ENCODE measurements around the gene TNFSF10. TPM values are rescaled to one million over a fixed set of nuclear protein-coding genes. Genes with fewer than 3 reads are reported as not detected.
A peak's percentile ranks its signal among the peaks of the same experiment; 100 is the strongest.

Gene TNFSF10
- total RNA-seq, 1 experiment from 2014 or later: 21.4 TPM

DNA sequence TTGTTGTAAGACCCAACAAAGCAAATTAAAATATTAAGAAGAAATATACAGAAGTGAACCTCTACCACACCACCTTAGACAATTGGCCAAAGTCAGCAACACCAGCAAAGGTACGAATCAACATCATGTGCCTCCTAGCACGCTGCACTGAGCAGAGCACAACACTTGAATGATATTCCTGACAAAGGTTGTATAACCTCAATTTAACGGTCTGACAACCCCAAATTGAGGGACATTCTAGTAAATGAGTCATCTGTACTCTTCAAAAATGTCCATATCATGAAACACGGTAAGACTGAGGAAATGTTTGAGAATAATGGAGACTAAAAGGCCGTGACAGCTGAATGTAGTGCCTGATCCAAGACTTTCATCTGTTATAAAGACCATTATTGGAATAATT, 41.3 kb upstream of the TNFSF10 start:
- no peak for DNase-seq
- H3K4me3 ChIP-seq: no peak overlapping the region
- H3K27me3 ChIP-seq (ENCODE audit: insufficient read depth, low read depth): no peaks in the 10 kb centered on the region
- CTCF ChIA-PET: no interaction called here
- no TSS peak for BruUV-seq (replicated peaks)
- peak overlapping the region; percentile 88 for H3K27ac ChIP-seq
- no peaks in the 10 kb centered on the region for H3K36me3 ChIP-seq (ENCODE audit: low read depth)
- no peak for TF ChIP-seq EZH2 (IDR thresholded peaks at IDR 0.05; ENCODE audit: low read depth)
- TF ChIP-seq, protein P1, sequence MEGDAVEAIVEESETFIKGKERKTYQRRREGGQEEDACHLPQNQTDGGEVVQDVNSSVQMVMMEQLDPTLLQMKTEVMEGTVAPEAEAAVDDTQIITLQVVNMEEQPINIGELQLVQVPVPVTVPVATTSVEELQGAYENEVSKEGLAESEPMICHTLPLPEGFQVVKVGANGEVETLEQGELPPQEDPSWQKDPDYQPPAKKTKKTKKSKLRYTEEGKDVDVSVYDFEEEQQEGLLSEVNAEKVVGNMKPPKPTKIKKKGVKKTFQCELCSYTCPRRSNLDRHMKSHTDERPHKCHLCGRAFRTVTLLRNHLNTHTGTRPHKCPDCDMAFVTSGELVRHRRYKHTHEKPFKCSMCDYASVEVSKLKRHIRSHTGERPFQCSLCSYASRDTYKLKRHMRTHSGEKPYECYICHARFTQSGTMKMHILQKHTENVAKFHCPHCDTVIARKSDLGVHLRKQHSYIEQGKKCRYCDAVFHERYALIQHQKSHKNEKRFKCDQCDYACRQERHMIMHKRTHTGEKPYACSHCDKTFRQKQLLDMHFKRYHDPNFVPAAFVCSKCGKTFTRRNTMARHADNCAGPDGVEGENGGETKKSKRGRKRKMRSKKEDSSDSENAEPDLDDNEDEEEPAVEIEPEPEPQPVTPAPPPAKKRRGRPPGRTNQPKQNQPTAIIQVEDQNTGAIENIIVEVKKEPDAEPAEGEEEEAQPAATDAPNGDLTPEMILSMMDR (conservative IDR thresholded peaks at IDR 0.05): no peak
- H3K4me1 ChIP-seq (replicated peaks; ENCODE audit: insufficient read depth): peaks cover 58% of the 10 kb centered on the region
- no peaks in the 10 kb centered on the region for H4K20me1 ChIP-seq (ENCODE audit: insufficient read depth)
- H3K79me2 ChIP-seq (ENCODE audit: low read depth): no peaks in the 10 kb centered on the region
- peak overlapping the region; percentile 76 for H3K4me2 ChIP-seq
- H2AFZ ChIP-seq: no peak overlapping the region
- H3K9me3 ChIP-seq (ENCODE audit: insufficient read depth, low read depth): no peaks in the 10 kb centered on the region
- intact Hi-C loops (cut with micrococcal nuclease; ENCODE audit: unreplicated experiment): loop anchor here (5.0 kb wide), 1 partner anchor 73 kb away; no protein-coding TSS in a partner anchor
- peaks cover 57% of the 10 kb centered on the region for H3F3A ChIP-seq (ENCODE audit: insufficient read depth, low read depth)
- no peaks in the 10 kb centered on the region for H3K9me2 ChIP-seq (ENCODE audit: insufficient read depth)
- POLR2A ChIA-PET (ENCODE audit: unreplicated experiment): no interaction called here

DNA sequence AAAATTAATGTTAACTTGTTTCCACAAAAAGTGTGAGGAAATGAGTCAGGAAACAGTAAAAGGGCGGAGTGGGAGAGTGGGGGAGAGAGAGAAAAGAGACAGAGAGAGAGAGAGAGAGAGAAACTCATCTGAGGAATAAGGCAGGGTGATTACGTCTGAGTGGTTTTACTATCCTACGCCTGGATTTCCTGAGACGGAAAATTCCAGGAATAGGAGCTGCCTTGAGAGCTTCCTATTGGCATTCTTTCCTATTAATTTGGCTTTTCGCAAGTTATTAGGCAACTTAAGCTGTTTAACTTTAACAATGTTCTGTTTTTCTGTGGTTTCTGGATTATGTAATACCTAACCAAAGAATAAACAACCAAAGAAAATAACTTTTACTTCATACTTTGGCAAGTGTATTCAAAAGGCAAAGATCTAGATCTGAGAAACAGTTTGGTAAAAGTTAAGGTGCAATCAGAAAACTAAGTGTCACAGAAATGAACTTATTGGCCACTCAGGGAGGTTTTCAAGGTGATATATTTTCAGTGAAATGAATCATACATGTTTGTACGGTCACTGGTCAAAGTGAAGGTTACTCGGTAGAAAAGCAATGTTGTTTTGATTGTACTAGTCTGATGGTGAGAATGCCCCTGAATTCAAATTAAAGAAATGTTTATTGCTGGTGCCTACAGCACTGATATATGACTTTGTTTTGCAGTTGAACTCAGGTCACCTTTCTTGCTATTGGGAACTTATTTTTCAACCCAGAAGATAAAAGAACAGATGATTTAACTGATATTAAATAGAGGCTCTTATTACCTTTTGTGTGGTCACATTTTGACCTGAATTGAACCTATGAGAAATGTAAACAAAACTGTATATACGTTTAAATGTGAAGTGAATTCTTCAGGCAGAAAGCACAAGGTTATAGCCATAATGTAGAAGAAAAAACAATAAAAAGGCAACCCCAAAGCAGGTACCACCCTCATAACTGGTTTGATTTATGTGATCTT, 39.9 kb upstream of the TNFSF10 start:
- H3K27me3 ChIP-seq (ENCODE audit: insufficient read depth, low read depth): no peaks in the 10 kb centered on the region
- no TSS peak for BruUV-seq (replicated peaks)
- peak overlapping the region; percentile 76 for H3K4me2 ChIP-seq
- POLR2A ChIA-PET (ENCODE audit: unreplicated experiment): interaction anchor here (0.6 kb wide), 2 partner anchors 34 to 186 kb away, joined by 3 to 4 read pairs; no protein-coding TSS in a partner anchor
- no peaks in the 10 kb centered on the region for H4K20me1 ChIP-seq (ENCODE audit: insufficient read depth)
- peak; percentile 28 to 97 for DNase-seq
- peak overlapping the region; percentile 7; the same call in 1 of the 2 replicates for H2AFZ ChIP-seq
- no peaks in the 10 kb centered on the region for H3K79me2 ChIP-seq (ENCODE audit: low read depth)
- TF ChIP-seq, protein P1 (conservative IDR thresholded peaks at IDR 0.05): no peak; the same call in 1 of the 2 replicates
- TF ChIP-seq EZH2 (IDR thresholded peaks at IDR 0.05; ENCODE audit: low read depth): no peak
- H3F3A ChIP-seq (ENCODE audit: insufficient read depth, low read depth): peaks cover 63% of the 10 kb centered on the region
- H3K4me3 ChIP-seq: peak overlapping the region; percentile 27; the same call in 1 of the 2 replicates
- CTCF ChIA-PET: interaction anchor here (0.6 to 1.2 kb wide), 5 partner anchors 30 to 215 kb away, joined by 4 to 5 read pairs (median 4); no protein-coding TSS in a partner anchor
- peak overlapping the region; percentile 88 for H3K27ac ChIP-seq
- H3K9me2 ChIP-seq (ENCODE audit: insufficient read depth): no peaks in the 10 kb centered on the region
- intact Hi-C loops (cut with micrococcal nuclease; ENCODE audit: unreplicated experiment): loop anchor here (1.0 to 5.0 kb wide), 4 partner anchors 40 to 187 kb away; partner anchors contain the start of genes ECT2 and TNFSF10
- peaks cover 64% of the 10 kb centered on the region for H3K4me1 ChIP-seq (replicated peaks; ENCODE audit: insufficient read depth)
- no peaks in the 10 kb centered on the region for H3K36me3 ChIP-seq (ENCODE audit: low read depth)
- H3K9me3 ChIP-seq (ENCODE audit: insufficient read depth, low read depth): peaks cover 6% of the 10 kb centered on the region; the same call in 1 of the 2 replicates

DNA sequence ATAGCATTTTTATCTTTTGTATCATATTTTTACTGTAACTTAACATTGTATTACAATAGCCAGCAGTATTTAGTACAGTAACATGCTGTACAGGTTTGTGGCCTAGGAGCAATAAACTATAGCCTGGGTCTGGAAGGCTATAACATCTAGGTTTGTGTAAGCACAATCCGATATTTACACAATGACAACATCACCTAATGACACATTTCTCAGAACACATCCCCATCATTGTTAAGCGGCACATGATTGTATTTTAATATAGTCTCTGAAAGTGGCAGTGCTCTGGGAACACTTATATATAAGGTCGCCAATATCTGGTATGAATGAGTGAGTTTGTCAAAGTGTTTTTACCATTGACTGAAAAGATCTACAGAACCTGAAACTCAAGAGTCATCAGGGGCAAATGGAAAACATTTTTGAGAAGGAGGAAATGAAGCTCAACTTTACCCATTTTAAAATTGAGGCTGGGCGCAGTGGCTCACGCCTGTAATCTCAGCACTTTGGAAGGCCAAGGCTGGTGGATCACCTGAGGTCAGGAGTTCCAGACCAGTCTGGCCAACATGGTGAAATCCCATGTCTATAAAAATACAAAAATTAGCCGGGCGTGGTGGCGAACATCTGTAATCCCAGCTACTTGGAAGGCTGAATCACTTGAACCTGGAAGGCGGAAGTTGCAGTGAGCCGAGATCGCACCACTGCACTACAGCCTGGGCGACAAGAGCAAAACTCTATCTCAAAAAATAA, 38.8 kb upstream of the TNFSF10 start:
- H3F3A ChIP-seq (ENCODE audit: insufficient read depth, low read depth): peaks cover 63% of the 10 kb centered on the region
- intact Hi-C loops (cut with micrococcal nuclease; ENCODE audit: unreplicated experiment): loop anchor here (2.0 to 5.0 kb wide), 4 partner anchors 39 to 75 kb away; partner anchors contain the start of gene TNFSF10
- no peaks in the 10 kb centered on the region for H3K79me2 ChIP-seq (ENCODE audit: low read depth)
- no peaks in the 10 kb centered on the region for H3K27me3 ChIP-seq (ENCODE audit: insufficient read depth, low read depth)
- peak; percentile 14 to 89 for DNase-seq
- H2AFZ ChIP-seq: no peak overlapping the region
- H3K36me3 ChIP-seq (ENCODE audit: low read depth): no peaks in the 10 kb centered on the region
- no peaks in the 10 kb centered on the region for H3K9me2 ChIP-seq (ENCODE audit: insufficient read depth)
- H3K27ac ChIP-seq: peak overlapping the region; percentile 88
- POLR2A ChIA-PET (ENCODE audit: unreplicated experiment): interaction anchor here (0.8 kb wide), 1 partner anchor 20 kb away, joined by 4 read pairs; no protein-coding TSS in a partner anchor
- H3K4me1 ChIP-seq (replicated peaks; ENCODE audit: insufficient read depth): peaks cover 64% of the 10 kb centered on the region
- no peaks in the 10 kb centered on the region for H4K20me1 ChIP-seq (ENCODE audit: insufficient read depth)
- no peak overlapping the region for H3K4me3 ChIP-seq
- TF ChIP-seq EZH2 (IDR thresholded peaks at IDR 0.05; ENCODE audit: low read depth): no peak
- TF ChIP-seq, protein P1 (conservative IDR thresholded peaks at IDR 0.05): no peak
- TSS peak; percentile 73 for BruUV-seq (replicated peaks)
- H3K4me2 ChIP-seq: peak overlapping the region; percentile 76
- CTCF ChIA-PET: interaction anchor here (0.6 to 1.2 kb wide), 3 partner anchors 31 to 67 kb away, joined by 4 to 5 read pairs (median 4); no protein-coding TSS in a partner anchor
- H3K9me3 ChIP-seq (ENCODE audit: insufficient read depth, low read depth): peaks cover 6% of the 10 kb centered on the region; the same call in 1 of the 2 replicates
